Gastrocnemius medialis (tissue), 4 donors: ENCODE results near the gene PLCL1.

Experiments used
- CTCF ChIP-seq, 5 experiments: fragments of 450-650 bp in 3 of 5; fragments of 200-600 bp in 2 of 5; sonication (generic) in 2 of 5; IDR thresholded peaks in 4 of 5; conservative IDR thresholded peaks in 1 of 5; 1 replicate in 4 of 5; 2 replicates in 1 of 5; pipeline ENCODE4 v1.5.1; 2016 to 2019; ENCODE audit warnings: antibody characterized with exemption in 5 of 5, mild to moderate bottlenecking in 3 of 5, moderate library complexity in 3 of 5
- POLR2A ChIP-seq, 2 donors: fragments of 450-650 bp; IDR thresholded peaks; one replicate each; pipeline ENCODE4 v1.6.1; 2017; ENCODE audit warnings: antibody characterized with exemption in 2 of 2, mild to moderate bottlenecking in 2 of 2, moderate library complexity in 2 of 2

DNA sequence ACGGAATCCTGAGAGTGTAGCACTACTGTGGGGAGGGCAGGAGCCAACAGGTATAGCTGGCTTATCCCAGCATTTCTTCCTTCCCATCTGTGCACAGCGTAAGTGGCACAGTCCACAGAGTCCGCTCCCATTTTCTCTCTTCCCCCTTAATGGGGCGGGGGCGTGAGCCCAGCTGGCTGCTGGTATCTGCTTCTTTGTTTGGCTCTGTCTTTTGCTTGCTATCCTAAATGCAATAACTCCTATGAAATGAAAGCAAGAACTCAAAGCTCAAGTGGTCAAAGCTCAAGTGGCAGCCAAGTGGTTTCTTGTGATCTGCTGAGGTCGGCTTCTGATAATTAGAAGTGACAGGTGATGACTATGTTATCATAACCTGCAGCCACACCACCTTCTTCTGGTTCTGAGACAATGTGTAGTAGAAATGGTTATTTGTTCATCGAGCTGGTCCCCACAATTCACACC lies 192.7 kb downstream of the PLCL1 start:
- TF ChIP-seq CTCF (IDR thresholded peaks at IDR 0.05 in 4 of 5, conservative IDR thresholded peaks at IDR 0.05 in 1 of 5) (no peak), POLR2A (IDR thresholded peaks at IDR 0.05) (no peak)
